Measurements from ENCODE around the gene SMYD2. TPM values are rescaled to one million over a fixed set of nuclear protein-coding genes. Genes with fewer than 3 reads are reported as not detected.

The SMYD2 gene
- total RNA-seq, 4 donors from 2014 or later: 22.7 to 45.1 (median 26.5) TPM

GRCh38 chr1:214321705-214322453, 40.9 kb downstream of the SMYD2 start:
- ATAC-seq (ENCODE audit: low FRiP score): no peak
- no peak for TF ChIP-seq CTCF (IDR thresholded peaks at IDR 0.05)
- DNase-seq (ENCODE audit: low spot score): no peak

GRCh38 chr1:214324896-214325800, 44.2 kb downstream of the SMYD2 start:
- TF ChIP-seq CTCF (IDR thresholded peaks at IDR 0.05): no peak
- no peak for DNase-seq (ENCODE audit: low spot score)

GRCh38 chr1:214326406-214326805, 45.4 kb downstream of the SMYD2 start:
- DNase-seq (ENCODE audit: low spot score) (no peak), ATAC-seq (ENCODE audit: low FRiP score) (no peak)
- no peak for TF ChIP-seq CTCF (IDR thresholded peaks at IDR 0.05)

More at GRCh38 chr1:214324896-214325800, 44.2 kb downstream of the SMYD2 start:
- no peak for ATAC-seq (ENCODE audit: low FRiP score)

GRCh38 chr1:214327514-214327913, 46.6 kb downstream of the SMYD2 start:
- no peak for DNase-seq (ENCODE audit: low spot score)
- no peak for ATAC-seq (ENCODE audit: low FRiP score)
- no peak for TF ChIP-seq CTCF (IDR thresholded peaks at IDR 0.05)

GRCh38 chr1:214328770-214329469, 48.0 kb downstream of the SMYD2 start:
- DNase-seq (ENCODE audit: low spot score) (peak; percentile 56), ATAC-seq (ENCODE audit: low FRiP score) (peak; percentile 86)
- peak in 1 of 3 donors; percentile 24 for TF ChIP-seq CTCF (IDR thresholded peaks at IDR 0.05)

GRCh38 chr1:214329470-214330220, 48.7 kb downstream of the SMYD2 start:
- ATAC-seq (ENCODE audit: low FRiP score) (no peak), DNase-seq (ENCODE audit: low spot score) (no peak)
- no peak for TF ChIP-seq CTCF (IDR thresholded peaks at IDR 0.05)

All from omental fat pad (tissue), 4 donors.